ENCODE measurements around the gene CFAP100. TPM values are rescaled to one million over a fixed set of nuclear protein-coding genes. Genes with fewer than 3 reads are reported as not detected.

The CFAP100 gene
- total RNA-seq, 4 donors from 2014 or later: 0.98 to 2.8 TPM; not detected in 2

DNA sequence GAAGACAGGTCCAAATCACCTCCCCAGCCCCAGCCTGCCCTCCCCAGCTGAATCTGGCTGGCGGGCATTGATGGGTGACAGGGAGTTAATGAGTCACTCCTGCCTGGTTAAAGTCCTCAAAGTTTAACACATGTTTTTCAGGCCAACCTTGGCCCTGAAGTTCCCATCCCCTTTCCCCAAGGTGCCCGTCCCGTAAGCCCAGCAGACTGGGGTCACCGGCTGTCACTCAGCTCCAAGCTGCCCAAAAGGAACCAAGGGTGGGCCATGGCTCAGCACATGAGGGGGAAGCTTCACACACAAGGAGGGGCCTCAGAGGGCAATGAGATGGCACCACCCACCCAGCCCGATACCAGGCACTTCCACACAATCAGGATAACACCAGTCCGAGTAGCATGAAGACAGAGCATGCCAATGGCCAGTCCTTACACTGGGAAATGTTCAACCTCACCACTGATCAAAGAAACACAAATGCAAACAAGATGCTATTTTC lies 27.3 kb upstream of the CFAP100 start:
- no peak for DNase-seq
- no peaks in the 10 kb centered on the region for H3K4me1 ChIP-seq
- no peaks in the 10 kb centered on the region for H3K36me3 ChIP-seq
- H3K9me3 ChIP-seq: no peaks in the 10 kb centered on the region
- H3K27ac ChIP-seq: no peak overlapping the region
- TF ChIP-seq, protein P1, sequence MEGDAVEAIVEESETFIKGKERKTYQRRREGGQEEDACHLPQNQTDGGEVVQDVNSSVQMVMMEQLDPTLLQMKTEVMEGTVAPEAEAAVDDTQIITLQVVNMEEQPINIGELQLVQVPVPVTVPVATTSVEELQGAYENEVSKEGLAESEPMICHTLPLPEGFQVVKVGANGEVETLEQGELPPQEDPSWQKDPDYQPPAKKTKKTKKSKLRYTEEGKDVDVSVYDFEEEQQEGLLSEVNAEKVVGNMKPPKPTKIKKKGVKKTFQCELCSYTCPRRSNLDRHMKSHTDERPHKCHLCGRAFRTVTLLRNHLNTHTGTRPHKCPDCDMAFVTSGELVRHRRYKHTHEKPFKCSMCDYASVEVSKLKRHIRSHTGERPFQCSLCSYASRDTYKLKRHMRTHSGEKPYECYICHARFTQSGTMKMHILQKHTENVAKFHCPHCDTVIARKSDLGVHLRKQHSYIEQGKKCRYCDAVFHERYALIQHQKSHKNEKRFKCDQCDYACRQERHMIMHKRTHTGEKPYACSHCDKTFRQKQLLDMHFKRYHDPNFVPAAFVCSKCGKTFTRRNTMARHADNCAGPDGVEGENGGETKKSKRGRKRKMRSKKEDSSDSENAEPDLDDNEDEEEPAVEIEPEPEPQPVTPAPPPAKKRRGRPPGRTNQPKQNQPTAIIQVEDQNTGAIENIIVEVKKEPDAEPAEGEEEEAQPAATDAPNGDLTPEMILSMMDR (IDR thresholded peaks at IDR 0.05): no peak
- TF ChIP-seq POLR2A (IDR thresholded peaks at IDR 0.05): no peak
- H3K4me3 ChIP-seq: no peak overlapping the region
- intact Hi-C loops (cut with DNase I; ENCODE audit: low total_unique reads): no loop called here
- no peaks in the 10 kb centered on the region for H3K27me3 ChIP-seq

DNA sequence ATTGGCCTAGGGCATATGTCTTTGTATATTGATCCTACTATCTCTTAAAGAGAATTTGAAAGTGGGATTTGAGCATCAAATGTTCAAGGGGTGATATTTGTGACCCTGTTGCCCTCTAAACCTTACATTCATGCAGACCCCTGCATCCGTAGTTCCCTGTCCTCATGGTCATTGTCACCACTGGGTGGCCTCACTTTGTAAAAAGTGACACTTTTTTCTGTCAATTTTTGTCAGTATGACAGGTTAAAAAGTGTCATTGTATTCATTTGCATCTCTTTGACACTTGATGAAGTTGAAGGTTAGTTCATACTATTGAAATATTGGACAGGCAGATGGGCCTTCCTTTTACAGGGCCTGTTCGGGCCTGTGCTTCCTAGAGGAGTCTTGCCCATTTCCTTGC lies 25.2 kb upstream of the CFAP100 start:
- no peaks in the 10 kb centered on the region for H3K9me3 ChIP-seq
- H3K4me3 ChIP-seq: no peak overlapping the region
- no peak for DNase-seq
- H3K27me3 ChIP-seq: no peaks in the 10 kb centered on the region
- intact Hi-C loops (cut with DNase I; ENCODE audit: low total_unique reads): no loop called here
- no peaks in the 10 kb centered on the region for H3K4me1 ChIP-seq
- TF ChIP-seq, protein P1 (IDR thresholded peaks at IDR 0.05): no peak
- no peak for TF ChIP-seq POLR2A (IDR thresholded peaks at IDR 0.05)
- H3K27ac ChIP-seq: no peak overlapping the region
- no peaks in the 10 kb centered on the region for H3K36me3 ChIP-seq

DNA sequence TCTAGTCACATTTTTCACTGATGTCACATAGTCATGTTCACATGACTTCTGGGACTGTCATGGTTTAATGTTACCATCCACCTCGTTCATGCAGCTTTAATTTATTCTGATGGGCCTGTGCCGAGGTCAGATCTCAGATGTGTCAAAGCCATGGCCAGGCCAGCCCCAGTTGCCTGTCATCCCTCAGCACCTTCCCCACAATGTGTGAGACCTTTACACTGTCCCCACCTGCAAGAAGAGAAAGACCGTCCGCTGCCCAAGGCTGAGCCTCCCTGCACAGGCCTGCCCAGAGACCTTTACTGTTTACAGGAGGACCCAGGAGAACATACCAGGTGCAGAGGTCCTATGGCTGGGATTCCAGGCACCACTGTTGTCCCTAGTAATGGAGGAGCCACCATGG lies 24.7 kb upstream of the CFAP100 start:
- Histone ChIP-seq H3K27ac (no peak overlapping the region), H3K36me3 (no peaks in the 10 kb centered on the region), H3K9me3 (no peaks in the 10 kb centered on the region), H3K27me3 (no peaks in the 10 kb centered on the region), H3K4me3 (no peak overlapping the region), H3K4me1 (no peaks in the 10 kb centered on the region)
- intact Hi-C loops (cut with DNase I; ENCODE audit: low total_unique reads): no loop called here
- no peak for TF ChIP-seq POLR2A (IDR thresholded peaks at IDR 0.05)
- TF ChIP-seq, protein P1 (IDR thresholded peaks at IDR 0.05): no peak
- no peak for DNase-seq

DNA sequence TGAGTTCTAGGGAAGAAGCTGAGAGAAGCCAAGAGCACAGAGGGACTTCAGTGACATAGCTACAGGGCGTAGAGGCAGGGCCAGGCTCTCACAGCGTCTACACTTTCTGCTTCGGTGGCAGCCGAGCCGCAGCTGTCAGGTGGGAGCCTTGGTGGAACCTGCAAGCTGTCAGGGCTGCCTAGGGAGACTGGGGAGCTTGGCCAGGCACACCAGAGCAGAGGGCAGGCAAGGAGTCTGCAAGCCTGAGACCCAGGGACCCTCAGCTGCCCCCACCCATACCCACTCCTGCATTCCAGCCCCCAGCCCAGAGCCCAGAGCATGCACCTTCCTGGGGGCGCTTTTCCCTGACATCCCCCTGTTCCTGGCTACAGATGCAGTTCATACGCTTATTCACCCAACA lies 24.1 kb upstream of the CFAP100 start:
- Histone ChIP-seq H3K4me3 (no peak overlapping the region), H3K27ac (no peak overlapping the region), H3K27me3 (no peaks in the 10 kb centered on the region), H3K4me1 (no peaks in the 10 kb centered on the region), H3K9me3 (no peaks in the 10 kb centered on the region), H3K36me3 (no peaks in the 10 kb centered on the region)
- TF ChIP-seq POLR2A (IDR thresholded peaks at IDR 0.05): no peak
- TF ChIP-seq, protein P1 (IDR thresholded peaks at IDR 0.05): no peak
- no peak for DNase-seq
- intact Hi-C loops (cut with DNase I; ENCODE audit: low total_unique reads): no loop called here

DNA sequence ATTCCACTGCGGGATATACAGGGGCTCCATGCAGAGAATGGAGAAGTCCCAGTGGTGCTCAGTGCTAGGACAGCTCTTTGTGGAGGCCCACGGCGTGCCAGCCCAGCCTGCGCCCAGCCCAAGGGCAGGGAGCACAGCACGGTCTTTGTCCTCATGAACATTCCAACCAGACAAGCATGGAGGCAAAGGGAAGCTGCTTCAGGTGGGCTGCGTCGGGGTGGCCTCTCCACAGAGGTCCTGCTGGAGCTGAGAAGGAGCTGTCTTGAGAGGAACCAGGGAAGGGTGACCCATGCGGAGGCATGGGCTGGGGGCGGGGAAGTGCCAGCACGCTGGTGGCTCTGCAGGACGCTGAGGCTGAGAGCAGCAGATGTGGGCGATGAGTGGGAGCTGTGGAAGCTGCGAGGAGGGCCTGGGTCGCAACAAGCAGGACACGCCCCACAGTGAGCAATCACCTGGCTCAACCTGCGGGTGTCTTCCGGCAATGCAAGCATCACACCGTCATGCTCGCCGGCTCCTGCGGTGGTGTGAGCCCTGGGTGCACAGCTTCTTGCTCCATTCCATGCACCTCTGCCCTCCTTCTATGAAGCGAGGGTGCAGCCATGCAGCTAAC lies 23.5 kb upstream of the CFAP100 start:
- no peaks in the 10 kb centered on the region for H3K9me3 ChIP-seq

More for the DNA sequence above, 23.5 kb upstream of the CFAP100 start:
- Histone ChIP-seq H3K4me1 (no peaks in the 10 kb centered on the region), H3K27ac (no peak overlapping the region), H3K27me3 (no peaks in the 10 kb centered on the region), H3K4me3 (no peak overlapping the region), H3K36me3 (no peaks in the 10 kb centered on the region)
- no peak for DNase-seq
- TF ChIP-seq, protein P1 (IDR thresholded peaks at IDR 0.05): no peak
- no peak for TF ChIP-seq POLR2A (IDR thresholded peaks at IDR 0.05)
- intact Hi-C loops (cut with DNase I; ENCODE audit: low total_unique reads): no loop called here
